HepG2 (cell line): Measurements from ENCODE around the gene DNAAF1. TPM values are rescaled to one million over a fixed set of nuclear protein-coding genes. Genes with fewer than 3 reads are reported as not detected.

ENCODE experiments used
- NFATC3 ChIP-seq: sonication (generic); formaldehyde crosslinking; IDR thresholded peaks from 2 replicates; pipeline ENCODE4 v1.5.1; 2020; ENCODE audit warnings: mild to moderate bottlenecking, missing genetic modification reagents
- NPAS2 ChIP-seq: sonication (generic); formaldehyde crosslinking; IDR thresholded peaks from 2 replicates; pipeline ENCODE4 v1.8.0; 2022; ENCODE audit warnings: mild to moderate bottlenecking, missing genetic modification reagents, borderline replicate concordance
- RFXAP ChIP-seq: sonication (generic); formaldehyde crosslinking; IDR thresholded peaks from 2 replicates; pipeline ENCODE4 v1.4.0; 2020; ENCODE audit warnings: missing genetic modification reagents, borderline replicate concordance
- STAT5B ChIP-seq: sonication (generic); formaldehyde crosslinking; IDR thresholded peaks from 2 replicates; pipeline ENCODE4 v1.4.0; 2020; ENCODE audit warnings: missing genetic modification reagents
- SYNCRIP ChIP-seq: fragments of 200-400 bp; formaldehyde crosslinking; IDR thresholded peaks from 2 replicates; pipeline ENCODE4 v1.6.1; 2018; ENCODE audit warnings: mild to moderate bottlenecking, low read depth, low read length; ENCODE audit not compliant: insufficient read depth
- ZBTB8A ChIP-seq: sonication (generic); formaldehyde crosslinking; IDR thresholded peaks from 2 replicates; pipeline ENCODE4 v1.4.0; 2020; ENCODE audit warnings: mild to moderate bottlenecking, low read depth, missing genetic modification reagents, borderline replicate concordance
- ZNF20 ChIP-seq: sonication (generic); formaldehyde crosslinking; IDR thresholded peaks from 2 replicates; pipeline ENCODE4 v1.4.0; 2020; ENCODE audit warnings: mild to moderate bottlenecking, moderate library complexity, missing genetic modification reagents
- ZNF260 ChIP-seq: sonication (generic); formaldehyde crosslinking; IDR thresholded peaks from 2 replicates; pipeline ENCODE4 v1.4.0; 2020; ENCODE audit warnings: missing genetic modification reagents, low read depth, mild to moderate bottlenecking, borderline replicate concordance
- ZNF335 ChIP-seq: sonication (generic); formaldehyde crosslinking; IDR thresholded peaks from 2 replicates; pipeline ENCODE4 v1.4.0; 2020; ENCODE audit warnings: missing genetic modification reagents
- ZNF33A ChIP-seq: sonication (generic); formaldehyde crosslinking; IDR thresholded peaks from 2 replicates; pipeline ENCODE4 v1.5.1; 2020; ENCODE audit warnings: missing genetic modification reagents, mild to moderate bottlenecking, moderate library complexity, borderline replicate concordance
- ZNF766 ChIP-seq: sonication (generic); formaldehyde crosslinking; IDR thresholded peaks from 2 replicates; pipeline ENCODE4 v1.5.0; 2020; ENCODE audit warnings: missing genetic modification reagents, borderline replicate concordance
- polyA plus RNA-seq, 8 experiments: library from polyadenylated mRNA; depleted of rRNA in 3 of 8; stranded (reverse) in 7 of 8; unstranded in 1 of 8; fragments of >200 nt; fragmentation: Illumina TruSeq in 4 of 8; extraction: Trizol in 4 of 8; gene quantifications; 2 replicates each; pipeline versions ENCODE4 v1.2.1 to v1.2.3, GENCODE V29; 2011 to 2016; ENCODE audit warnings: low read depth in 4 of 8, missing spikeins in 1 of 8, mixed read lengths in 1 of 8; ENCODE audit not compliant: insufficient read depth in 1 of 8
- total RNA-seq, 5 experiments: library from RNA; depleted of rRNA; stranded (reverse); fragments of >200 nt; fragmentation: Illumina TruSeq; extraction: Trizol; gene quantifications; 2 replicates each; pipeline ENCODE4 v1.2.3, GENCODE V29; 2016; ENCODE audit warnings: low read depth in 1 of 5
- TF ChIP-seq, protein P1 (sequence below): sonication (generic); formaldehyde crosslinking; IDR thresholded peaks from 2 replicates; pipeline ENCODE4 v1.5.0; 2020; ENCODE audit warnings: mild to moderate bottlenecking, missing genetic modification reagents
- TF ChIP-seq, protein P2 (sequence below), 2 experiments: sonication (generic) in 1 of 2; formaldehyde crosslinking in 1 of 2; IDR thresholded peaks; 2 replicates each; pipeline versions ENCODE4 v1.6.1 to v1.9.0; 2014 to 2022; ENCODE audit warnings: antibody characterized with exemption in 1 of 2, borderline replicate concordance in 1 of 2, inconsistent platforms in 1 of 2, low read depth in 1 of 2, missing genetic modification reagents in 1 of 2
- TF ChIP-seq, protein P3 (sequence below): sonication (generic); formaldehyde crosslinking; IDR thresholded peaks from 2 replicates; pipeline ENCODE4 v1.9.0; 2022; ENCODE audit warnings: missing genetic modification reagents, mild to moderate bottlenecking, borderline replicate concordance

The DNAAF1 gene
- total and polyA plus RNA-seq, 2 of the 13 experiments (the other 11 are each of a cell fraction or from before 2014, with no cell fraction given), result 0.04 TPM; not detected in 1

DNA sequence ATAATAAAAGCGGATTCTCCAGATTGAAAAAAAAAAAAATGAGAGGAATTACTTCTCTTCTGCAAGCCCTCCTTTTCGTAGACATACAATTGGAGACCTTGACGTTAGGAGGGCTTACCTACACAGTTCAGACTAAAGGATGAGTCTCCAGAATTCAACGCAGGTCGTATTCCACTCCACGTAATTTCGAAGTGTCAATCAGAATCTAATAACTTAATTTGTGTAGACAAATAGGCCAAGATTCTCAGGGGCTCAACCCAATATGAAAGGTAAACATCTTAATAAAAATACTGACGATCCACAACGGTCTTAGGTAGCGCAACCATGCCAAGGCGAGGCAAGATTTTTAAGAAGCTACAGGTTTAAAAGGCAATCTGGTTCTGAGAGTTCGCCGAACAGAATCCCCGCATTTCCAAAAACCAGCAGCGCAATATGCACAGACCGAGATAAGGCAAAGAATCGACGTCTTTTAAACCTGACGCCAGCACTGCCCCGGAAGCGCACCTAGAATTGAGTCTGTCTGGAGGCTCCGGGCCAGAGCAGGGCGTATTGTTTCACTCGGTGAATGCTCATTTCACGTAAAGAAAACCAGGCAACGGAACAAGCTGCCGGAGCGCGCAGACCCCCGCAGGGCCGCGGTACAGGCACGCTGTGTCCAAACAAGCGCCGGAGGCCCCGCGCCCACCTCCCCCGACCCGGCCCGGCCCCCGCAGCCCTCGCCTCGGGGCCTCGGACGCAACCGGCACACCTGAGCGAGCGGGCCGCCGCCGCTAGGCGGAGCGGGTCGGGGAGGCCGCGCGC is 29.0 kb upstream of the DNAAF1 start (continued):
- TF ChIP-seq, protein P1, sequence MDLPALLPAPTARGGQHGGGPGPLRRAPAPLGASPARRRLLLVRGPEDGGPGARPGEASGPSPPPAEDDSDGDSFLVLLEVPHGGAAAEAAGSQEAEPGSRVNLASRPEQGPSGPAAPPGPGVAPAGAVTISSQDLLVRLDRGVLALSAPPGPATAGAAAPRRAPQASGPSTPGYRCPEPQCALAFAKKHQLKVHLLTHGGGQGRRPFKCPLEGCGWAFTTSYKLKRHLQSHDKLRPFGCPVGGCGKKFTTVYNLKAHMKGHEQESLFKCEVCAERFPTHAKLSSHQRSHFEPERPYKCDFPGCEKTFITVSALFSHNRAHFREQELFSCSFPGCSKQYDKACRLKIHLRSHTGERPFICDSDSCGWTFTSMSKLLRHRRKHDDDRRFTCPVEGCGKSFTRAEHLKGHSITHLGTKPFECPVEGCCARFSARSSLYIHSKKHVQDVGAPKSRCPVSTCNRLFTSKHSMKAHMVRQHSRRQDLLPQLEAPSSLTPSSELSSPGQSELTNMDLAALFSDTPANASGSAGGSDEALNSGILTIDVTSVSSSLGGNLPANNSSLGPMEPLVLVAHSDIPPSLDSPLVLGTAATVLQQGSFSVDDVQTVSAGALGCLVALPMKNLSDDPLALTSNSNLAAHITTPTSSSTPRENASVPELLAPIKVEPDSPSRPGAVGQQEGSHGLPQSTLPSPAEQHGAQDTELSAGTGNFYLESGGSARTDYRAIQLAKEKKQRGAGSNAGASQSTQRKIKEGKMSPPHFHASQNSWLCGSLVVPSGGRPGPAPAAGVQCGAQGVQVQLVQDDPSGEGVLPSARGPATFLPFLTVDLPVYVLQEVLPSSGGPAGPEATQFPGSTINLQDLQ (CRISPR knock-in tag), result no peak
- TF ChIP-seq SYNCRIP, result no peak
- TF ChIP-seq ZNF260 (CRISPR knock-in tag), result no peak
- peak; percentile 52; the same call in 1 of the 2 replicates for TF ChIP-seq RFXAP
- TF ChIP-seq NFATC3 (CRISPR knock-in tag), result no peak
- TF ChIP-seq, protein P2, sequence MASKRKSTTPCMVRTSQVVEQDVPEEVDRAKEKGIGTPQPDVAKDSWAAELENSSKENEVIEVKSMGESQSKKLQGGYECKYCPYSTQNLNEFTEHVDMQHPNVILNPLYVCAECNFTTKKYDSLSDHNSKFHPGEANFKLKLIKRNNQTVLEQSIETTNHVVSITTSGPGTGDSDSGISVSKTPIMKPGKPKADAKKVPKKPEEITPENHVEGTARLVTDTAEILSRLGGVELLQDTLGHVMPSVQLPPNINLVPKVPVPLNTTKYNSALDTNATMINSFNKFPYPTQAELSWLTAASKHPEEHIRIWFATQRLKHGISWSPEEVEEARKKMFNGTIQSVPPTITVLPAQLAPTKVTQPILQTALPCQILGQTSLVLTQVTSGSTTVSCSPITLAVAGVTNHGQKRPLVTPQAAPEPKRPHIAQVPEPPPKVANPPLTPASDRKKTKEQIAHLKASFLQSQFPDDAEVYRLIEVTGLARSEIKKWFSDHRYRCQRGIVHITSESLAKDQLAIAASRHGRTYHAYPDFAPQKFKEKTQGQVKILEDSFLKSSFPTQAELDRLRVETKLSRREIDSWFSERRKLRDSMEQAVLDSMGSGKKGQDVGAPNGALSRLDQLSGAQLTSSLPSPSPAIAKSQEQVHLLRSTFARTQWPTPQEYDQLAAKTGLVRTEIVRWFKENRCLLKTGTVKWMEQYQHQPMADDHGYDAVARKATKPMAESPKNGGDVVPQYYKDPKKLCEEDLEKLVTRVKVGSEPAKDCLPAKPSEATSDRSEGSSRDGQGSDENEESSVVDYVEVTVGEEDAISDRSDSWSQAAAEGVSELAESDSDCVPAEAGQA (IDR thresholded peaks at IDR 0.05; ENCODE audit: low read depth), result no peak
- TF ChIP-seq, protein P2 (CRISPR knock-in tag; IDR thresholded peaks at IDR 0.05; ENCODE audit: borderline replicate concordance), result 0 out of 2 replicates have a peak, but pooled peaks have one; percentile 71
- no peak for TF ChIP-seq ZNF335
- no peak for TF ChIP-seq ZNF33A
- TF ChIP-seq NPAS2, result no peak
- TF ChIP-seq ZBTB8A, result no peak
- TF ChIP-seq, protein P3, sequence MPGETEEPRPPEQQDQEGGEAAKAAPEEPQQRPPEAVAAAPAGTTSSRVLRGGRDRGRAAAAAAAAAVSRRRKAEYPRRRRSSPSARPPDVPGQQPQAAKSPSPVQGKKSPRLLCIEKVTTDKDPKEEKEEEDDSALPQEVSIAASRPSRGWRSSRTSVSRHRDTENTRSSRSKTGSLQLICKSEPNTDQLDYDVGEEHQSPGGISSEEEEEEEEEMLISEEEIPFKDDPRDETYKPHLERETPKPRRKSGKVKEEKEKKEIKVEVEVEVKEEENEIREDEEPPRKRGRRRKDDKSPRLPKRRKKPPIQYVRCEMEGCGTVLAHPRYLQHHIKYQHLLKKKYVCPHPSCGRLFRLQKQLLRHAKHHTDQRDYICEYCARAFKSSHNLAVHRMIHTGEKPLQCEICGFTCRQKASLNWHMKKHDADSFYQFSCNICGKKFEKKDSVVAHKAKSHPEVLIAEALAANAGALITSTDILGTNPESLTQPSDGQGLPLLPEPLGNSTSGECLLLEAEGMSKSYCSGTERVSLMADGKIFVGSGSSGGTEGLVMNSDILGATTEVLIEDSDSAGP (CRISPR knock-in tag), result no peak
- TF ChIP-seq STAT5B (CRISPR knock-in tag), result no peak
- TF ChIP-seq ZNF20 (CRISPR knock-in tag), result 0 out of 2 replicates have a peak, but pooled peaks have one; percentile 65
- TF ChIP-seq ZNF766 (CRISPR knock-in tag), result peak; percentile 43; the same call in 1 of the 2 replicates
